H1 (cell line): ENCODE data around the gene PUS3. TPM values are rescaled to one million over a fixed set of nuclear protein-coding genes. Genes with fewer than 3 reads are reported as not detected.

Source experiments
- CTCF ChIA-PET: fragments of 300-600 bp; sonication (Branson Sonifier 250); formaldehyde crosslinking; loops from one replicate; lab custom pipeline; 2021; ENCODE audit not compliant: partially characterized antibody; lab: Charles Lee
- POLR2A ChIA-PET: fragments of 300-600 bp; sonication (Branson Sonifier 250); formaldehyde crosslinking; loops from one replicate; lab custom pipeline; 2021; ENCODE audit warnings: inconsistent platforms; ENCODE audit not compliant: partially characterized antibody; lab: Charles Lee
- DNase-seq, 2 experiments: peaks; one replicate each; pipeline versions ENCODE4 v3.0.0 to v3.0.0-alpha.2; 2010 to 2022; ENCODE audit warnings: low spot score in 2 of 2, low read depth in 1 of 2, mixed read lengths in 1 of 2
- FAIRE-seq: peaks from 2 replicates; lab custom pipeline; 2011; peaks lifted over from hg19 to GRCh38; lab: Jason Lieb, UNC
- H2AFZ ChIP-seq: 2 replicates; pipeline ENCODE4 v1.8.1; 2012; ENCODE audit warnings: low read length, inconsistent platforms
- H2AK5ac ChIP-seq: 2 replicates; pipeline ENCODE4 v1.6.1; 2013; ENCODE audit warnings: low read depth, low read length
- H2BK120ac ChIP-seq: replicated peaks from 2 replicates; pipeline ENCODE3; 2013; ENCODE audit warnings: low read depth, low read length, inconsistent platforms
- H2BK12ac ChIP-seq: 2 replicates; pipeline ENCODE4 v1.6.1; 2013; ENCODE audit warnings: low read depth, low read length
- H2BK15ac ChIP-seq: 2 replicates; pipeline ENCODE4 v1.6.1; 2013; ENCODE audit warnings: low read length
- H2BK20ac ChIP-seq: 2 replicates; pipeline ENCODE4 v1.6.1; 2013; ENCODE audit warnings: low read length
- H2BK5ac ChIP-seq: 2 replicates; pipeline ENCODE4 v1.6.1; 2013; ENCODE audit warnings: low read depth, low read length
- H3K14ac ChIP-seq: 2 replicates; pipeline ENCODE4 v1.6.1; 2013; ENCODE audit warnings: inconsistent platforms; ENCODE audit not compliant: insufficient read length
- H3K18ac ChIP-seq: 2 replicates; pipeline ENCODE4 v1.6.1; 2013; ENCODE audit warnings: low read length; ENCODE audit errors: extremely low read depth
- H3K23ac ChIP-seq: 2 replicates; pipeline ENCODE4 v1.6.1; 2013; ENCODE audit warnings: inconsistent platforms; ENCODE audit not compliant: insufficient read length
- H3K23me2 ChIP-seq: 2 replicates; pipeline ENCODE4 v1.6.1; 2013; ENCODE audit warnings: low read depth, low read length
- H3K27ac ChIP-seq: 2 replicates; pipeline ENCODE4 v1.6.1; 2011; ENCODE audit warnings: low read depth, low read length, inconsistent platforms
- H3K27me3 ChIP-seq, 4 experiments: replicated peaks in 1 of 4; 1 replicate in 1 of 4; 2 replicates in 3 of 4; pipeline versions ENCODE4 v1.6.1 to v1.8.1; 2011 to 2013; ENCODE audit warnings: low read length in 3 of 4, mild to moderate bottlenecking in 3 of 4, inconsistent platforms in 2 of 4, mixed read lengths in 2 of 4, moderate library complexity in 1 of 4; ENCODE audit not compliant: control insufficient read depth in 3 of 4, insufficient read depth in 3 of 4; ENCODE audit errors: extremely low read depth in 1 of 4
- H3K36me3 ChIP-seq, 4 experiments: 2 replicates each; pipeline versions ENCODE4 v1.6.1 to v1.8.1; 2011 to 2013; ENCODE audit warnings: mild to moderate bottlenecking in 4 of 4, low read length in 3 of 4, moderate library complexity in 2 of 4, control low read depth in 1 of 4, inconsistent platforms in 1 of 4; ENCODE audit not compliant: insufficient read depth in 4 of 4, control insufficient read depth in 2 of 4
- H3K4ac ChIP-seq: replicated peaks from 2 replicates; pipeline ENCODE3; 2013; ENCODE audit warnings: low read length, low read depth, mixed read lengths, inconsistent platforms; ENCODE audit not compliant: insufficient read length
- H3K4me1 ChIP-seq, 4 experiments: replicated peaks in 1 of 4; 1 replicate in 1 of 4; 2 replicates in 3 of 4; pipeline versions ENCODE4 v1.6.1 to v1.8.1; 2011 to 2013; ENCODE audit warnings: low read length in 3 of 4, inconsistent platforms in 2 of 4, mixed read lengths in 1 of 4; ENCODE audit not compliant: insufficient read depth in 4 of 4, control insufficient read depth in 3 of 4
- H3K4me2 ChIP-seq, 2 experiments: 2 replicates each; pipeline versions ENCODE4 v1.6.1 to v1.8.1; 2011 to 2013; ENCODE audit warnings: low read depth in 2 of 2, low read length in 2 of 2, control low read depth in 1 of 2, inconsistent platforms in 1 of 2, mild to moderate bottlenecking in 1 of 2; ENCODE audit not compliant: insufficient read depth in 1 of 2
- H3K4me3 ChIP-seq, 4 experiments: fragments of 200-600, 300-600 bp in 1 of 4; sonication (generic), shearing (Covaris generic), sonication (Bioruptor Twin) in 1 of 4; 2 replicates each; pipeline versions ENCODE4 v1.5.1 to v1.8.1; 2011 to 2016; ENCODE audit warnings: low read length in 4 of 4, low read depth in 3 of 4, control low read depth in 2 of 4, inconsistent platforms in 2 of 4, mild to moderate bottlenecking in 2 of 4, mixed read lengths in 1 of 4, moderate library complexity in 1 of 4; ENCODE audit not compliant: insufficient read depth in 2 of 4; ENCODE audit errors: extremely low read depth in 1 of 4
- H3K56ac ChIP-seq: replicated peaks from 2 replicates; pipeline ENCODE3; 2013; ENCODE audit warnings: low read depth, mild to moderate bottlenecking, mixed read lengths, low read length, inconsistent platforms; ENCODE audit not compliant: insufficient read length
- H3K79me1 ChIP-seq: 2 replicates; pipeline ENCODE4 v1.6.1; 2013; ENCODE audit warnings: low read depth, low read length, control low read depth
- H3K79me2 ChIP-seq, 2 experiments: 2 replicates each; pipeline versions ENCODE4 v1.6.1 to v1.8.1; 2012 to 2013; ENCODE audit warnings: low read length in 2 of 2, mild to moderate bottlenecking in 2 of 2, inconsistent platforms in 1 of 2; ENCODE audit not compliant: insufficient read depth in 2 of 2, control insufficient read depth in 1 of 2
- H3K9ac ChIP-seq, 4 experiments: replicated peaks in 1 of 4; 1 replicate in 1 of 4; 2 replicates in 3 of 4; pipeline versions ENCODE4 v1.6.1 to v1.8.1; 2011 to 2013; ENCODE audit warnings: low read depth in 3 of 4, low read length in 3 of 4, control low read depth in 2 of 4, mild to moderate bottlenecking in 2 of 4, moderate library complexity in 2 of 4, inconsistent platforms in 1 of 4; ENCODE audit errors: extremely low read depth in 1 of 4
- H3K9me3 ChIP-seq, 2 experiments: 2 replicates each; pipeline versions ENCODE4 v1.6.1 to v1.8.1; 2012 to 2013; ENCODE audit warnings: mild to moderate bottlenecking in 2 of 2, moderate library complexity in 2 of 2, control low read depth in 1 of 2, inconsistent platforms in 1 of 2, low read depth in 1 of 2, low read length in 1 of 2, mixed read lengths in 1 of 2; ENCODE audit not compliant: insufficient read depth in 2 of 2
- H4K20me1 ChIP-seq, 2 experiments: replicated peaks in 1 of 2; 2 replicates each; pipeline versions ENCODE3 to v1.8.1; 2011 to 2013; ENCODE audit warnings: inconsistent platforms in 2 of 2, low read length in 2 of 2, mild to moderate bottlenecking in 1 of 2; ENCODE audit not compliant: insufficient read depth in 2 of 2, control insufficient read depth in 1 of 2
- H4K5ac ChIP-seq: 2 replicates; pipeline ENCODE4 v1.6.1; 2013; ENCODE audit warnings: low read length, low read depth, mixed read lengths, inconsistent platforms; ENCODE audit not compliant: insufficient read length
- H4K8ac ChIP-seq: 2 replicates; pipeline ENCODE4 v1.8.0; 2013; ENCODE audit warnings: mild to moderate bottlenecking, moderate library complexity, low read length, inconsistent platforms; ENCODE audit not compliant: insufficient read depth; ENCODE audit errors: extremely low read depth
- H4K91ac ChIP-seq: replicated peaks from 2 replicates; pipeline ENCODE3; 2013; ENCODE audit warnings: low read length, mixed read lengths, inconsistent platforms; ENCODE audit not compliant: insufficient read length
- BACH1 ChIP-seq: IDR thresholded peaks from 2 replicates; pipeline ENCODE4 v1.6.1; 2012; ENCODE audit warnings: low read length, improper control_type of control experiment
- CBX8 ChIP-seq: fragments of 300-800, 300-1000 bp; sonication (generic); IDR thresholded peaks from 2 replicates; pipeline ENCODE4 v1.7.1; 2016; ENCODE audit warnings: low read depth, low read length, borderline replicate concordance
- EP300 ChIP-seq, 2 experiments: IDR thresholded peaks; 1 replicate in 1 of 2; 2 replicates in 1 of 2; pipeline ENCODE4 v1.6.1; 2011 to 2012; ENCODE audit warnings: low read depth in 2 of 2, low read length in 2 of 2, mild to moderate bottlenecking in 2 of 2, borderline replicate concordance in 1 of 2, inconsistent platforms in 1 of 2, moderate library complexity in 1 of 2
- FOSL1 ChIP-seq: IDR thresholded peaks from 2 replicates; pipeline ENCODE4 v1.6.1; 2011; ENCODE audit warnings: mild to moderate bottlenecking, low read depth, low read length, moderate library complexity; ENCODE audit not compliant: insufficient read depth
- NANOG ChIP-seq: IDR thresholded peaks from 2 replicates; pipeline ENCODE4 v1.6.1; 2011; ENCODE audit warnings: low read length, low read depth, mild to moderate bottlenecking, inconsistent platforms; ENCODE audit not compliant: insufficient read depth, poor library complexity, severe bottlenecking
- RBBP5 ChIP-seq: IDR thresholded peaks from 2 replicates; pipeline ENCODE4 v1.7.1; 2012; ENCODE audit warnings: low read depth, mild to moderate bottlenecking, inconsistent platforms, low read length, moderate library complexity, borderline replicate concordance
- SAP30 ChIP-seq: fragments of 300-600 bp; sonication (generic); IDR thresholded peaks from 2 replicates; pipeline ENCODE4 v1.7.1; 2012; ENCODE audit warnings: low read length, moderate library complexity, mild to moderate bottlenecking, inconsistent platforms; ENCODE audit not compliant: insufficient read depth, insufficient replicate concordance
- SIX5 ChIP-seq: IDR thresholded peaks from 2 replicates; pipeline ENCODE4 v1.6.1; 2011; ENCODE audit warnings: mild to moderate bottlenecking, low read depth, low read length
- WGBS, 2 experiments: shearing (Covaris generic) in 1 of 2; methylation state at CpG; one replicate each; pipeline versions ENCODE4 v1.1.6 to v1.1.7; 2013 to 2015; ENCODE audit warnings: low lambda C conversion rate in 2 of 2, mixed read lengths in 2 of 2, inconsistent platforms in 1 of 2, low coverage in 1 of 2, missing lambda C conversion rate in 1 of 2; ENCODE audit not compliant: insufficient replicate concordance in 2 of 2, insufficient coverage in 1 of 2, insufficient read length in 1 of 2; ENCODE audit errors: extremely low coverage in 1 of 2, missing lambda C conversion rate in 1 of 2; 5-methylcytosine and 5-hydroxymethylcytosine counted together
- polyA plus RNA-seq, 7 experiments: library from polyadenylated mRNA; depleted of rRNA in 3 of 7; stranded (reverse) in 5 of 7; unstranded in 2 of 7; fragments of >200 nt in 5 of 7; fragments of 200-250 nt in 2 of 7; gene quantifications; 1 replicate in 5 of 7; 2 replicates in 1 of 7; 4 replicates in 1 of 7; pipeline versions ENCODE4 v1.2.1 to v1.2.3, GENCODE V29; 2011 to 2013; ENCODE audit warnings: missing spikeins in 2 of 7, mixed read lengths in 2 of 7
- total RNA-seq: library from RNA; stranded (reverse); fragmentation: NEBNext Ultra II Directional; extraction: Animal tissue kit (Norgen Biotek cat#: 25700); gene quantifications from 2 replicates; pipeline ENCODE4 v1.2.1, GENCODE V29; 2021
- TF ChIP-seq, protein P1 (sequence below): IDR thresholded peaks from 2 replicates; pipeline ENCODE4 v1.6.1; 2012; ENCODE audit warnings: inconsistent platforms

PUS3 gene
- total and polyA plus RNA-seq, 2 of the 8 experiments (the other 6 are each of a cell fraction or from before 2014, with no cell fraction given) = 8.7 to 22.6 TPM

DNA sequence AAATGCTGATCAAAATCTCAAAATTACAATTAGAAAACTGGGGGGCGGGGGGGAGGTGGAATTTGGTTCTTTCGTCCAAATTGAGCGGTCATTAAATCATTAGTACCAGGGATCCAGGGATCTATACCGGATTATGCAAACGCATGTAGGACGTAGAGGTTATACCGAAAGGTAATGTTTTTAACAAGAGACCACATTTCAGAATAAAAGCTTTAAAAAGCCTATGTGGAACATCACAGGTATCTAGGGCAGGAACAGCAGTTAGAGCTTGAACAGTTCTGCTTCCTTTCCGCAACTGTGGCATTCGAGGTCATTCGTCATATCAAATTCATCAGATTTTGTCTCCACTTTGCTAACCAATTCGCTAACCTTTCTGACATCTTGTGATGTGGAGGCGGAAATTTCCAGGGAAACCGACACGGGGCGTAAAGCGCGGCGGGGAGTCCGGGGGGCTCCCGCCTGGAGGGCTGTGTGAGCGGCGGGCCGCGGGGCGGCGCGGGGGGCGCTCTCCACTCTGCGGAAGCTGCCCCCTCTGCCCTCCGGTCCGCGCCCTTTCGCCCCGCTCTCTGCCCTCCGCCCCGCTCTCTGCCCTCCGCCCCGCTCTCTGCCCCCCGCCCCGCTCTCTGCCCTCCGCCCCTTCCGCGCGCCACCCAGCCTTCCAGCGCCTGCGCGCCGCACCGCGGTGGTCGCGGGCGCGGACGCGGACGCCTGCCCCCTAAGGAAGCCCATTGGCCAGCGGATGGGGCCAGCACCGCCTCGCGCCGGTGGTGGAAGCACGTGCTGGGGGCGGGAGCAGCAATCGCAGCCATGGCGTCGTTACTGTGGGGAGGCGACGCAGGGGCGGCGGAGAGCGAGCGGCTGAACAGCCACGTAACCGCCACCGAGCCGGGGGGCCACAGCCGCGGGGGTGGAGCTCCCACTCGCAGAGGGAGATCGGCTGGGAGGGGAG, 979 bp upstream of the PUS3 start, which contains the start of gene DDX25:
Gene DDX25 (plus strand): TSS at position 798 of the 949 bp plus-strand sequence. CDS start 10 bp downstream, at position 808.
- peaks cover 0 to 24% of the 10 kb centered on the region in 2 experiments; a peak in 2 of 4 replicates for H3K79me2 ChIP-seq
- FAIRE-seq (no peak), DNase-seq (peak; percentile 33 to 84)
- H2AK5ac ChIP-seq = no peak within 1 kb of the TSS
- peaks cover 3 to 18% (median 12%) of the 10 kb centered on the region in 4 experiments for H3K27me3 ChIP-seq
- ChIA-PET POLR2A (interaction anchor here (0.8 to 2.3 kb wide), 7 partner anchors 10 to 311 kb away, joined by 3 to 27 read pairs (median 6); partner anchors contain the start of genes FAM118B, HYLS1 and RPUSD4), CTCF (interaction anchor here (0.8 to 1.7 kb wide), 4 partner anchors 12 to 158 kb away, joined by 3 to 4 read pairs (median 4); partner anchors contain the start of gene CDON)
- H2BK120ac ChIP-seq = no peak within 1 kb of the TSS
- H3K9me3 ChIP-seq = no peaks in the 10 kb centered on the region
- no peaks in the 10 kb centered on the region for H4K20me1 ChIP-seq
- no peak within 1 kb of the TSS for H4K91ac ChIP-seq
- peaks cover 0 to 4% (median 0%) of the 10 kb centered on the region in 4 experiments; a peak in 2 of 7 replicates for H3K4me1 ChIP-seq
- H3K18ac ChIP-seq = peak within 1 kb of the TSS; percentile 88
- peak within 1 kb of the TSS; percentile 85 to 99 (median 92) for H3K4me3 ChIP-seq
- no peak within 1 kb of the TSS for H2BK15ac ChIP-seq
- H3K27ac ChIP-seq = no peak within 1 kb of the TSS
- no peaks in the 10 kb centered on the region for H3K79me1 ChIP-seq
- no peak within 1 kb of the TSS for H2BK5ac ChIP-seq
- peak within 1 kb of the TSS; percentile 98 to 99 for H3K4me2 ChIP-seq
- no peak within 1 kb of the TSS for H3K56ac ChIP-seq
- no peak within 1 kb of the TSS; the same call in 1 of the 2 replicates for H2BK12ac ChIP-seq
- H3K4ac ChIP-seq = no peak within 1 kb of the TSS
- H2BK20ac ChIP-seq = no peak within 1 kb of the TSS
- peaks cover 7% of the 10 kb centered on the region for H3K23me2 ChIP-seq
- WGBS, 2 experiments = 7% methylated on average over 49 of the region's 81 CpGs; no CpG with 5 or more reads in 1 of the 2 experiments
- H3K14ac ChIP-seq = no peak within 1 kb of the TSS
- peak within 1 kb of the TSS in 1 of 4 experiments; percentile 15; a peak in 2 of 7 replicates for H3K9ac ChIP-seq
- peak within 1 kb of the TSS; percentile 89 for H2AFZ ChIP-seq
- no peak within 1 kb of the TSS for H3K23ac ChIP-seq
- H4K5ac ChIP-seq = no peak within 1 kb of the TSS
- H4K8ac ChIP-seq = peak within 1 kb of the TSS; percentile 90
- H3K36me3 ChIP-seq = peaks cover 0 to 18% (median 9%) of the 10 kb centered on the region in 4 experiments; a peak in 6 of 8 replicates
- TF ChIP-seq BACH1 (no peak), CBX8 (no peak), SAP30 (peak; percentile 35), EP300 (IDR thresholded peaks at IDR 0.05; ENCODE audit: borderline replicate concordance in 1 of 2, low read depth in 2 of 2, low read length in 2 of 2) (0 out of 3 replicates have a peak, but pooled peaks of 1 of the 2 experiments have one; percentile 2), SIX5 (no peak), RBBP5 (no peak), FOSL1 (no peak), NANOG (no peak)
- TF ChIP-seq, protein P1, sequence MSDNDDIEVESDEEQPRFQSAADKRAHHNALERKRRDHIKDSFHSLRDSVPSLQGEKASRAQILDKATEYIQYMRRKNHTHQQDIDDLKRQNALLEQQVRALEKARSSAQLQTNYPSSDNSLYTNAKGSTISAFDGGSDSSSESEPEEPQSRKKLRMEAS = peak; percentile 100
